Measurements from ENCODE around the gene GFER. TPM values are rescaled to one million over a fixed set of nuclear protein-coding genes. Genes with fewer than 3 reads are reported as not detected.
"Not testable (repeated sequence)": the region's sequence is repeated elsewhere in the genome, so short reads cannot be mapped to it uniquely, and the experiment has no call there.

Gene GFER
- total RNA-seq, 2 donors from 2014 or later = 31.9 to 41.7 TPM

GRCh38 chr16:2006317-2006716 lies 22.3 kb downstream of the GFER start:
- H3K27me3 Mint-ChIP-seq = no peaks in the 10 kb centered on the region
- no peaks in the 10 kb centered on the region for H3K36me3 Mint-ChIP-seq
- H3K9me3 Mint-ChIP-seq = no peaks in the 10 kb centered on the region
- no peak for DNase-seq (ENCODE audit: low spot score)
- peak overlapping the region in 1 of 2 donors; percentile 63 for H3K27ac Mint-ChIP-seq
- ATAC-seq = no peak
- peaks cover 32 to 37% of the 10 kb centered on the region in 2 donors for H3K4me1 Mint-ChIP-seq (ENCODE audit: low read depth in 2 of 2)
- H3K4me3 Mint-ChIP-seq = peak overlapping the region; percentile 95

- no peaks in the 10 kb centered on the region for H3K27me3 Mint-ChIP-seq
- peaks cover 32 to 37% of the 10 kb centered on the region in 2 donors for H3K4me1 Mint-ChIP-seq (ENCODE audit: low read depth in 2 of 2)
- H3K27ac Mint-ChIP-seq = peak overlapping the region; percentile 81 to 86
- ATAC-seq = no peak
- no peak for DNase-seq (ENCODE audit: low spot score)
- H3K36me3 Mint-ChIP-seq = no peaks in the 10 kb centered on the region
- H3K9me3 Mint-ChIP-seq = no peaks in the 10 kb centered on the region
- H3K4me3 Mint-ChIP-seq = peak overlapping the region; percentile 95
Observed at GRCh38 chr16:2007081-2007836, 23.3 kb downstream of the GFER start.

- DNase-seq (ENCODE audit: low spot score) (no peak), ATAC-seq (no peak)
- H3K9me3 Mint-ChIP-seq = no peaks in the 10 kb centered on the region
- peak overlapping the region; percentile 95 for H3K4me3 Mint-ChIP-seq
- peak overlapping the region; percentile 81 to 86 for H3K27ac Mint-ChIP-seq
- no peaks in the 10 kb centered on the region for H3K27me3 Mint-ChIP-seq
- H3K36me3 Mint-ChIP-seq = no peaks in the 10 kb centered on the region
- H3K4me1 Mint-ChIP-seq (ENCODE audit: low read depth in 2 of 2) = peaks cover 30 to 37% of the 10 kb centered on the region in 2 donors
Observed at GRCh38 chr16:2008009-2008526, 24.1 kb downstream of the GFER start.

GRCh38 chr16:2008631-2009163 lies 24.7 kb downstream of the GFER start:
- H3K27me3 Mint-ChIP-seq = no peaks in the 10 kb centered on the region
- peaks cover 30 to 37% of the 10 kb centered on the region in 2 donors for H3K4me1 Mint-ChIP-seq (ENCODE audit: low read depth in 2 of 2)
- peak overlapping the region; percentile 81 to 86 for H3K27ac Mint-ChIP-seq
- H3K36me3 Mint-ChIP-seq = no peaks in the 10 kb centered on the region
- ATAC-seq (peak in 1 of 2 donors; percentile 6), DNase-seq (ENCODE audit: low spot score) (no peak)
- H3K4me3 Mint-ChIP-seq = peak overlapping the region; percentile 95
- no peaks in the 10 kb centered on the region for H3K9me3 Mint-ChIP-seq

- H3K27me3 Mint-ChIP-seq = no peaks in the 10 kb centered on the region
- peaks cover 30 to 37% of the 10 kb centered on the region in 2 donors for H3K4me1 Mint-ChIP-seq (ENCODE audit: low read depth in 2 of 2)
- H3K27ac Mint-ChIP-seq = peak overlapping the region; percentile 81 to 86
- ATAC-seq (peak; percentile 47 to 53), DNase-seq (ENCODE audit: low spot score) (no peak)
- H3K9me3 Mint-ChIP-seq = no peaks in the 10 kb centered on the region
- no peaks in the 10 kb centered on the region for H3K36me3 Mint-ChIP-seq
- H3K4me3 Mint-ChIP-seq = peak overlapping the region; percentile 95
Observed at GRCh38 chr16:2009164-2009711, 25.2 kb downstream of the GFER start.

- H3K4me1 Mint-ChIP-seq (ENCODE audit: low read depth in 2 of 2) = peaks cover 28 to 37% of the 10 kb centered on the region in 2 donors
- H3K36me3 Mint-ChIP-seq = no peaks in the 10 kb centered on the region
- peak within 1 kb of the TSS; percentile 97 for H3K4me3 Mint-ChIP-seq
- peak within 1 kb of the TSS; percentile 96 for H3K27ac Mint-ChIP-seq
- no peaks in the 10 kb centered on the region for H3K9me3 Mint-ChIP-seq
- H3K27me3 Mint-ChIP-seq = no peaks in the 10 kb centered on the region
- ATAC-seq (peak; percentile 97 to 99), DNase-seq (ENCODE audit: low spot score) (peak; percentile 89)
Observed at GRCh38 chr16:2009791-2010510, 26.0 kb downstream of the GFER start, which contains the start of gene ZNF598. Gene ZNF598 (minus strand): TSS chr16:2009821.

GRCh38 chr16:2011726-2012125 lies 27.7 kb downstream of the GFER start:
- H3K9me3 Mint-ChIP-seq; ATAC-seq; H3K27ac Mint-ChIP-seq; DNase-seq (ENCODE audit: low spot score); H3K4me3 Mint-ChIP-seq; H3K36me3 Mint-ChIP-seq; H3K27me3 Mint-ChIP-seq: not testable (repeated sequence)
- H3K4me1 Mint-ChIP-seq (ENCODE audit: low read depth in 2 of 2) = peaks cover 20 to 27% of the 10 kb centered on the region in 2 donors

GRCh38 chr16:2013527-2013926 lies 29.5 kb downstream of the GFER start:
- ATAC-seq (no peak), DNase-seq (ENCODE audit: low spot score) (no peak)
- H3K4me1 Mint-ChIP-seq (ENCODE audit: low read depth in 2 of 2) = peaks cover 7 to 13% of the 10 kb centered on the region in 2 donors
- no peaks in the 10 kb centered on the region for H3K9me3 Mint-ChIP-seq
- no peak overlapping the region for H3K27ac Mint-ChIP-seq
- peaks cover 0 to 2% of the 10 kb centered on the region in 2 donors for H3K27me3 Mint-ChIP-seq
- H3K36me3 Mint-ChIP-seq = no peaks in the 10 kb centered on the region
- H3K4me3 Mint-ChIP-seq = no peak overlapping the region

GRCh38 chr16:2015117-2015946 lies 31.3 kb downstream of the GFER start:
- Mint-ChIP-seq H3K36me3 (no peaks in the 10 kb centered on the region), H3K4me1 (ENCODE audit: low read depth in 2 of 2) (peaks cover 1 to 3% of the 10 kb centered on the region in 2 donors), H3K27ac (no peak overlapping the region), H3K27me3 (peaks cover 0 to 5% of the 10 kb centered on the region in 2 donors), H3K9me3 (no peaks in the 10 kb centered on the region), H3K4me3 (no peak overlapping the region)
- DNase-seq (ENCODE audit: low spot score) (no peak), ATAC-seq (no peak)

- DNase-seq (ENCODE audit: low spot score) (no peak), ATAC-seq (no peak)
- H3K4me1 Mint-ChIP-seq (ENCODE audit: low read depth in 2 of 2) = no peaks in the 10 kb centered on the region
- H3K4me3 Mint-ChIP-seq = no peak overlapping the region
- H3K27me3 Mint-ChIP-seq = peaks cover 0 to 5% of the 10 kb centered on the region in 2 donors
- H3K36me3 Mint-ChIP-seq = no peaks in the 10 kb centered on the region
- H3K9me3 Mint-ChIP-seq = no peaks in the 10 kb centered on the region
- no peak overlapping the region for H3K27ac Mint-ChIP-seq
Observed at GRCh38 chr16:2015947-2016208, 31.9 kb downstream of the GFER start.

- Mint-ChIP-seq H3K36me3 (no peaks in the 10 kb centered on the region), H3K9me3 (no peaks in the 10 kb centered on the region), H3K4me1 (ENCODE audit: low read depth in 2 of 2) (no peaks in the 10 kb centered on the region), H3K27me3 (peaks cover 0 to 5% of the 10 kb centered on the region in 2 donors), H3K4me3 (no peak overlapping the region), H3K27ac (no peak overlapping the region)
- DNase-seq (ENCODE audit: low spot score) = no peak
- peak in 1 of 2 donors; percentile 46 for ATAC-seq
Observed at GRCh38 chr16:2016407-2016922, 32.5 kb downstream of the GFER start.

GRCh38 chr16:2019518-2019920 lies 35.5 kb downstream of the GFER start, which contains the start of gene NPW:
Gene NPW (plus strand): TSS chr16:2019785.
- Mint-ChIP-seq H3K27me3 (peaks cover 0 to 8% of the 10 kb centered on the region in 2 donors), H3K36me3 (no peaks in the 10 kb centered on the region), H3K9me3 (no peaks in the 10 kb centered on the region), H3K27ac (no peak within 1 kb of the TSS), H3K4me3 (no peak within 1 kb of the TSS), H3K4me1 (ENCODE audit: low read depth in 2 of 2) (peaks cover 5 to 12% of the 10 kb centered on the region in 2 donors)
- DNase-seq (ENCODE audit: low spot score) (no peak), ATAC-seq (no peak)

Data from natural killer cell treated with Interleukin-12 subunit alpha and Interleukin-12 subunit beta and Interleukin-15 and Interleukin-18, amount 100 ng/mL, for 72 hours (primary cell).